Bladder microvascular endothelial cell (primary cell): ENCODE results near the gene ZNF544. TPM values are rescaled to one million over a fixed set of nuclear protein-coding genes. Genes with fewer than 3 reads are reported as not detected.

Source experiments
- total RNA-seq: library from RNA; depleted of rRNA; stranded (reverse); fragments of >200 nt; gene quantifications from 2 replicates; pipeline ENCODE4 v1.2.3, GENCODE V29; 2014

Gene ZNF544
- 36.3 and 58.2 TPM in 2 replicates for total RNA-seq

DNA sequence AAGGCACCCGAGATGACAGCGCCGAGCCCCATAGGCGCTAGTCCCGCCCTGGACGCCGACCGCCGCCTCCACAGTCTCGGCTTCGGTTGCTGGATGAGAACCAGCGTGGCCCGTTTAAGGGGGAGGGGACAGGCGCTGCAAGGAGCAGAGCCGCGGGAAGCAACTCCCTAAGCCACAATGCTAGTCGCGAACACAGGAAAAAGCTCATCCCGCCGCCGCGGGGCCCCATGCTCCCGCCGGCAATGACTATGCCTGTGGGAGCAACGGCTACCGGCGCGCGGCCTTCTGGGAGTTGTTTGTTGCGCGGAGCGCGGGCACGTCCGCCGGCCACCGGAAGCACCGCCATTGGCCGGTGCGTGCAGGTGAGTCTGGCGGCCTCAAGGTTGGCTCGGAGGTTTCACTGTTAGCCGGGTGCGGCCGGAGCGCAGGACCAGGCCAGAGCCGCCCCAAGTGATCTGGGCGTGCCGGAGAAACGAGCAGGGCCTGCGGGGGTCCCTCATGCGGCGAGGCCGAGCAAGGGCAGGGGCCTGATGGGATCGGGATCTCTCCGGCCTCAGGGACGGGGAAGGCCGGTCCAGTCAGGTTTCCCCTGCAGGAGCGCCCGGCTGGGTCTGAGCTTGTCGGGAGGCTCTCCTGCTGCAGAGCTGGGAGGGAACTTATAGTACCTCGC lies at the start of gene ZNF544:
TSS of gene ZNF544 (plus strand) at position 330 of the 670 bp plus-strand sequence. CDS start 15,110 bp downstream, outside the sequence.

DNA sequence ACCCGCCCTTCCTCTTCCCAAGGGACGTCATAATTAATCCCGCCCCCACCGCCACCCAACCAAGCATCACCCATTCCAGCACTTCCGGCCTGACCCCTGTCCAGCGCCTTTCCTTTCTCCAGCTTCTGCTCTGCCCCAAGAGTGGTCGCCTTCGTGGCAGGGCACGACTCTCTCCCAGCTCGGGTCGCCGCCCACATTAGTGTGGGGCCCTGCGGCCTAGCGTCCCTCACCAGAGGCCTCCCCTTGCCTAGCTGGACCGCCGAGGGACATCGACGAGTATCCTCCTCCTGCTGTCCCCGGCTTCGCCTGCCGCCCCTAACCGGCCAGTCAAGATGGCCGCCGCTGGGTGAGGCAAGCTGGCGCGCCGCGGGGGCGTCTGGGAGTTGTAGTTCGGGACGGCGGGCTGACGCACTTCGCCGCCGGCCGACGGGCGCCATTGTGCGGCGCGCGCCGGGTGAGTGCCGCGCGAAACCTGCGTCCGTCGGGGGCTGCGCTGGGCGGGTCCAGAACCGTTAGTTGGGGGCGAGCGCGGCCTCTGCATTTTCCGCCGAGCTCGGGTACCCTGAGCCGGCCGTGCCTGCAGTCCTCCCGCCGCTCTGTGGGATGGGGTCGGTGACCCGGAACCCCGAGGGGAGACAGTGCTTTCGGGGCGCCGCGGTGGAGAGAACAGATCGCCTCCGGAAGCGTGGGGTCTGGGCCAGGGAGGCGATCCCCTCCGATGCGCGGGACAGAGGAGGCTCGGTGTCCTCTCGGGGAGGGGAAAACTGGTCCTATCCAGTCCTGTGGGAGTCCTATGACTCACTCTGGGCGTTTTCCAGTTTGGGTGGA lies 45.5 kb upstream of the ZNF544 start, which contains the start of gene ZNF274:
TSS of gene ZNF274 (plus strand) at position 73 of the 828 bp plus-strand sequence. CDS start 905 bp downstream, outside the sequence.

DNA sequence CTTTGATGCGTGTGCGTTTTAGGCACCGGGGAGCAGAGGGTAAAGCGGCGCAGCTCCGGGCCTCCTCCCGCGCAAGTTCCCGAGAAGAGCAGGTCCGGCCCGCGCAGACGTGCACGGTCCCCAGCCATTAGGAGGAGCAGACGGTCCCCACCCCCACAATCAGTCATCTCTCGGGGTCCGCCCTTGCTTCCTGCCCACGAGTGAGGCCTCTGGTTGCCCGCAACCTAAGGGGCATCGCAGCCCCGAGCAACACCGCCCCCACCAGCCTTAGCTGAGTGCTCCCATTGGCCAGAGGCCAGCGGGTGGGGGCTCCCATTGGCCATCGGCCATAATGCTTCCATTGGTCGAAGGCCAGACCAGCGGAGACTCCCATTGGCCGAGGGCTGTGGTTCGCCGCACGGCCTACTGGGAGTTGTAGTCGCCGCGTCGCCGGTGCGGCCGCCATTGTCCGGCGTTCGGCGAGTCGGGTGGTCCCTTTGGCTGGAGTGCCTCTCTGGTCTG lies 49.9 kb downstream of the ZNF544 start, which contains the start of gene ZNF8:
TSS of gene ZNF8 (plus strand) at position 415 of the 501 bp plus-strand sequence. CDS start 127 bp downstream, outside the sequence.

DNA sequence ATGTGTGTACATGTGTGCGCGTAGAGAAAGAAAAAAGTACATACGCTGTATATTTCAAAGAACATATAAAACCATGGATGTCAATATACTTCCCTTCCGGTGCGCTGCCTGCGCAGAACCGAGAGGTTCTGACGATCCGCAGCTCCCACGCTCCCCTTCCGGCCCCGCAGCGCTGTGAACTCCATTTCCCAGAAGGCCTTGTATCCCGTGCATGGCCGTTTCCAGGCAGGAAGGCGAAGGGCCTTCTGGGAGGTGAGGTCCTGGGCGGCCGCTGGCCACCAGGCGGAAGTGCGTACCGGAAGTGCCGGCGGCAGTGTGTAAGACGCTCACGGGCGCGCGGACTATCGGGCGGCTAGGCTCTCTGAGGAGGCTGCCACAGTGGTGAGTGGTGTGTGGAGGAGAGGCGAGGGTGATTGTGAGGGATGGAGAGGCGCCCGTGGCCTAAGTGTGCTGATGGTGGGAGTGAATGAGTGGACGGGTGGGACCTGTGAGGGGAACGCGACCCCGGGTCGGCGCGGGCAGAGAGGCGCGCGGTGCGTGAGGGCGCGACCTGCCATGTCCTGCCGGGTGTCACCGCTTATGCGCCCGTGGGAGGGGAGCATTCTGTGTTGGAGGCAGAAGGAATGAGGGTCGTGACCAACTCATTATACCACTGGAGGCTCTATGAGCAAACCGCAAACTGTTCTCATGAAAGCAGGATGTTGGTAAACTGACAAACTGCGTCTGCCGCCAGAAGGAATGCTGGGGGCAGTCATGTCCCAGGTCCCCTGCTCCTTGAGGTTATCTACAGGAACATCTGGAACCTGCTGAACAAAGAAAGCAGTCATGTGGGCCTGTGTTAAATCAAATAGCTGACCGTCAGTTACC lies 76.6 kb downstream of the ZNF544 start, which contains the start of gene ERVK3-1:
TSS of gene ERVK3-1 (plus strand) at position 313 of the 867 bp plus-strand sequence. CDS start 6,792 bp downstream, outside the sequence.

Other genes starting within 250 kb of the ZNF544 start
- gene ZNF606, start 226.1 kb upstream of the ZNF544 start, total RNA-seq, result 5.7 and 11.6 TPM in 2 replicates
- gene ZSCAN1, start 194.9 kb upstream of the ZNF544 start, total RNA-seq, result 0.16 and 0.25 TPM in 2 replicates
- 0.97 and 2.6 TPM in 2 replicates for gene ZNF135, start 169.6 kb upstream of the ZNF544 start, total RNA-seq
- gene ZSCAN18, start 130.7 kb upstream of the ZNF544 start, total RNA-seq, result 15.2 and 19.6 TPM in 2 replicates
- gene ZNF329, start 78.1 kb upstream of the ZNF544 start, total RNA-seq, result 6.5 and 11.3 TPM in 2 replicates
- 14.7 and 21.0 TPM in 2 replicates for gene ZNF274, start 45.9 kb upstream of the ZNF544 start, total RNA-seq
- gene ZNF8, start 50.0 kb downstream of the ZNF544 start, total RNA-seq, result 2.6 and 5.2 TPM in 2 replicates
- 17.0 and 32.5 TPM in 2 replicates for gene ERVK3-1, start 76.5 kb downstream of the ZNF544 start, total RNA-seq
- 1.3 and 3.3 TPM in 2 replicates for gene ZSCAN22, start 98.1 kb downstream of the ZNF544 start, total RNA-seq
- gene A1BG, start 124.6 kb downstream of the ZNF544 start, total RNA-seq, result 2.5 and 2.9 TPM in 2 replicates
- 0.81 and 1.6 TPM in 2 replicates for gene ZNF497, start 133.8 kb downstream of the ZNF544 start, total RNA-seq
- gene ZNF837, start 152.1 kb downstream of the ZNF544 start, total RNA-seq, result 1.2 and 1.9 TPM in 2 replicates
- gene RPS5, start 158.4 kb downstream of the ZNF544 start, total RNA-seq, result 1,823 and 2,576 TPM in 2 replicates
- not detected in 2 replicates for gene RNF225, start 166.7 kb downstream of the ZNF544 start, total RNA-seq
- gene ZNF584, start 179.7 kb downstream of the ZNF544 start, total RNA-seq, result 7.6 and 11.8 TPM in 2 replicates
- 3.7 and 6.3 TPM in 2 replicates for gene ZNF132, start 211.2 kb downstream of the ZNF544 start, total RNA-seq
- 5.2 and 10.5 TPM in 2 replicates for gene ZNF324B, start 222.7 kb downstream of the ZNF544 start, total RNA-seq
- gene ZNF324, start 238.2 kb downstream of the ZNF544 start, total RNA-seq, result 7.6 and 11.2 TPM in 2 replicates
- 3.5 and 3.9 TPM in 2 replicates for gene ZNF446, start 247.4 kb downstream of the ZNF544 start, total RNA-seq